HG02678 (cell line): Measurements from ENCODE around the gene C1orf232.
A peak's percentile ranks its signal among the peaks of the same experiment; 100 is the strongest.

Source experiments
- ATAC-seq: cut with Tn5 transposase; IDR thresholded peaks from one replicate; pipeline ENCODE4 v1.9.1; 2021; ENCODE audit warnings: mild to moderate bottlenecking, moderate library complexity; ENCODE audit not compliant: unreplicated experiment

C1orf232 gene

GRCh38 chr1:26180010-26180506, 11.3 kb upstream of the C1orf232 start:
- ATAC-seq: no peak

- no peak for ATAC-seq
Observed at GRCh38 chr1:26177182-26177684, 8.5 kb upstream of the C1orf232 start, which contains the start of gene CNKSR1. Gene CNKSR1 (plus strand): TSS chr1:26177491. CDS start chr1:26177548, 57 bp downstream.

- no peak for ATAC-seq
Observed at GRCh38 chr1:26175346-26175745, 6.6 kb upstream of the C1orf232 start.

GRCh38 chr1:26171084-26172072, 2.6 kb upstream of the C1orf232 start, which contains the start of gene ZNF593OS:
Gene ZNF593OS (minus strand): TSS chr1:26171832. CDS start chr1:26171661, 171 bp downstream.
- ATAC-seq: no peak

GRCh38 chr1:26170472-26170821, 1.7 kb upstream of the C1orf232 start:
- ATAC-seq: no peak

- ATAC-seq: peak; percentile 95
Observed at GRCh38 chr1:26169669-26170471, 1.1 kb upstream of the C1orf232 start, which contains the start of gene ZNF593. Gene ZNF593 (plus strand): TSS chr1:26169908. CDS start chr1:26169984, 76 bp downstream.

GRCh38 chr1:26169198-26169554, 413 bp upstream of the C1orf232 start:
- ATAC-seq: no peak

- ATAC-seq: no peak
Observed at GRCh38 chr1:26166719-26167281, 2.0 kb downstream of the C1orf232 start.

- no peak for ATAC-seq
Observed at GRCh38 chr1:26164861-26165842, 3.6 kb downstream of the C1orf232 start.

GRCh38 chr1:26164036-26164860, 4.5 kb downstream of the C1orf232 start:
- ATAC-seq: no peak

- no peak for ATAC-seq
Observed at GRCh38 chr1:26163684-26164035, 5.1 kb downstream of the C1orf232 start.

GRCh38 chr1:26162220-26162709, 6.5 kb downstream of the C1orf232 start:
- ATAC-seq: no peak

- ATAC-seq: no peak
Observed at GRCh38 chr1:26161415-26162219, 7.1 kb downstream of the C1orf232 start.

GRCh38 chr1:26160527-26161414, 8.0 kb downstream of the C1orf232 start:
- no peak for ATAC-seq

- ATAC-seq: no peak
Observed at GRCh38 chr1:26159743-26160039, 9.1 kb downstream of the C1orf232 start.

GRCh38 chr1:26158908-26159742, 9.6 kb downstream of the C1orf232 start, which contains the start of gene FAM110D:
Gene FAM110D (plus strand): TSS chr1:26159079. CDS start chr1:26161292, 2,213 bp downstream.
- no peak for ATAC-seq
